GM23338 (cell line): ENCODE data around the gene GRID2IP. TPM values are rescaled to one million over a fixed set of nuclear protein-coding genes. Genes with fewer than 3 reads are reported as not detected.

ENCODE experiments used
- ATAC-seq: fragments of 200-7000 bp; cut with Tn5 transposase; 3 replicates; pipeline ENCODE4 v1.9.1; 2020
- DNase-seq: peaks from one replicate; pipeline ENCODE4 v3.0.0-alpha.2; 2015; ENCODE audit warnings: low spot score
- H2AFZ ChIP-seq: fragments of 200-600 bp; sonication (generic); 2 replicates; pipeline ENCODE4 v1.8.0; 2016; ENCODE audit warnings: antibody characterized with exemption, mild to moderate bottlenecking, moderate library complexity
- H3F3A ChIP-seq: fragments of 200-600 bp; sonication (generic); replicated peaks from 2 replicates; pipeline ENCODE4 v1.8.0; 2017; ENCODE audit warnings: antibody characterized with exemption, mixed run types, low read depth
- H3K27ac ChIP-seq: fragments of 200-600 bp; sonication (generic); 2 replicates; pipeline ENCODE4 v1.6.1; 2016; ENCODE audit warnings: low read depth
- H3K27me3 ChIP-seq: fragments of 200-600 bp; sonication (generic); 2 replicates; pipeline ENCODE4 v1.8.0; 2016; ENCODE audit warnings: mild to moderate bottlenecking, mixed run types, moderate library complexity; ENCODE audit not compliant: insufficient read depth
- H3K36me3 ChIP-seq: fragments of 200-600 bp; sonication (generic); 2 replicates; pipeline ENCODE4 v1.8.0; 2016; ENCODE audit warnings: mild to moderate bottlenecking; ENCODE audit not compliant: insufficient read depth
- H3K4me1 ChIP-seq: fragments of 200-600 bp; sonication (generic); 2 replicates; pipeline ENCODE4 v1.8.0; 2016; ENCODE audit warnings: mild to moderate bottlenecking, moderate library complexity; ENCODE audit not compliant: insufficient read depth
- H3K4me2 ChIP-seq: fragments of 200-600 bp; sonication (generic); 2 replicates; pipeline ENCODE4 v1.7.1; 2017; ENCODE audit warnings: mixed run types
- H3K4me3 ChIP-seq: fragments of 200-600 bp; sonication (generic); 2 replicates; pipeline ENCODE4 v1.6.1; 2016; ENCODE audit warnings: mixed run types
- H3K79me2 ChIP-seq: fragments of 200-600 bp; sonication (generic); replicated peaks from 2 replicates; pipeline ENCODE4 v1.8.0; 2017; ENCODE audit warnings: mild to moderate bottlenecking; ENCODE audit not compliant: insufficient read depth
- H3K9me2 ChIP-seq: fragments of 200-600 bp; sonication (generic); 2 replicates; pipeline ENCODE4 v1.8.0; 2017; ENCODE audit not compliant: insufficient read depth
- H4K20me1 ChIP-seq: fragments of 200-600 bp; sonication (generic); replicated peaks from 2 replicates; pipeline ENCODE4 v1.8.0; 2017; ENCODE audit warnings: mild to moderate bottlenecking; ENCODE audit not compliant: insufficient read depth
- H3K27ac Mint-ChIP-seq: 2 replicates; pipeline ENCODE4 v1.8.0; 2020; ENCODE audit warnings: inconsistent platforms, mild to moderate bottlenecking, moderate library complexity, mixed read lengths
- H3K27me3 Mint-ChIP-seq: 3 replicates; pipeline ENCODE4 v1.8.0; 2022; ENCODE audit warnings: low read depth, mild to moderate bottlenecking, moderate library complexity, mixed read lengths, inconsistent platforms; ENCODE audit not compliant: insufficient read depth, poor library complexity
- H3K36me3 Mint-ChIP-seq: 3 replicates; pipeline ENCODE4 v1.8.0; 2021; ENCODE audit warnings: low read depth, mild to moderate bottlenecking, inconsistent platforms, moderate library complexity, mixed read lengths
- H3K4me1 Mint-ChIP-seq: 3 replicates; pipeline ENCODE4 v1.8.0; 2020; ENCODE audit warnings: mild to moderate bottlenecking, inconsistent platforms, mixed read lengths
- H3K4me3 Mint-ChIP-seq: 3 replicates; pipeline ENCODE4 v1.8.0; 2021; ENCODE audit warnings: moderate library complexity, mild to moderate bottlenecking, inconsistent platforms, mixed read lengths
- H3K9me3 Mint-ChIP-seq: 3 replicates; pipeline ENCODE4 v1.8.0; 2020; ENCODE audit warnings: moderate library complexity, mild to moderate bottlenecking, inconsistent platforms, mixed read lengths
- CREB1 ChIP-seq: fragments of 250-450 bp; sonication (Bioruptor Pico); IDR thresholded peaks from 2 replicates; pipeline ENCODE4 v1.5.0; 2020; ENCODE audit warnings: low read depth, mild to moderate bottlenecking, moderate library complexity
- EZH2 ChIP-seq: fragments of 200-600 bp; sonication (generic); IDR thresholded peaks from one replicate; pipeline ENCODE4 v1.8.0; 2017; ENCODE audit warnings: antibody characterized with exemption, mild to moderate bottlenecking, low read depth; ENCODE audit not compliant: unreplicated experiment
- EZH2phosphoT487 ChIP-seq: fragments of 200-600 bp; sonication (generic); IDR thresholded peaks from one replicate; pipeline ENCODE4 v1.8.1; 2018; ENCODE audit warnings: antibody characterized with exemption; ENCODE audit not compliant: unreplicated experiment
- JUNB ChIP-seq: IDR thresholded peaks from one replicate; pipeline ENCODE4 v1.6.1; 2016; ENCODE audit warnings: antibody characterized with exemption; ENCODE audit not compliant: unreplicated experiment
- NANOG ChIP-seq: IDR thresholded peaks from 2 replicates; pipeline ENCODE4 v1.6.1; 2016; ENCODE audit warnings: antibody characterized with exemption, borderline replicate concordance
- POLR2AphosphoS5 ChIP-seq: IDR thresholded peaks from 2 replicates; pipeline ENCODE4 v1.6.1; 2016; ENCODE audit warnings: antibody characterized with exemption, low read depth
- STAT1 ChIP-seq: IDR thresholded peaks from one replicate; pipeline ENCODE4 v1.6.1; 2016; ENCODE audit warnings: antibody characterized with exemption; ENCODE audit not compliant: unreplicated experiment
- ZNF114 ChIP-seq: fragments of 250-450 bp; sonication (Bioruptor Pico); IDR thresholded peaks from 2 replicates; pipeline ENCODE4 v1.5.0; 2020; ENCODE audit warnings: mild to moderate bottlenecking, moderate library complexity
- ZNF331 ChIP-seq: fragments of 250-450 bp; sonication (Bioruptor Pico); IDR thresholded peaks from 2 replicates; pipeline ENCODE4 v1.5.0; 2020; ENCODE audit warnings: low read depth, mild to moderate bottlenecking, moderate library complexity
- polyA plus RNA-seq: library from polyadenylated mRNA; unstranded; fragments of >200 nt; fragmentation: Nextera tagmentation; extraction: Ambion mirVana; gene quantifications from 2 replicates; pipeline ENCODE4 v1.2.1, GENCODE V29; 2016
- total RNA-seq: library from RNA; depleted of rRNA; stranded (reverse); fragments of >200 nt; shearing (Covaris generic); gene quantifications from 2 replicates; pipeline ENCODE4 v1.2.3, GENCODE V29; 2014
- TF ChIP-seq, protein P1 (sequence below), 2 experiments: fragments of 200-600 bp in 1 of 2; sonication (generic) in 1 of 2; conservative IDR thresholded peaks; 2 replicates each; pipeline versions ENCODE4 v1.5.1 to v1.6.1; 2016 to 2017; ENCODE audit warnings: antibody characterized with exemption in 2 of 2, low read depth in 2 of 2, mild to moderate bottlenecking in 2 of 2, moderate library complexity in 1 of 2
- TF ChIP-seq, protein P2 (sequence below): IDR thresholded peaks from one replicate; pipeline ENCODE4 v1.6.1; 2018; ENCODE audit warnings: antibody characterized with exemption; ENCODE audit not compliant: unreplicated experiment
- TF ChIP-seq, protein P3 (sequence below): fragments of 250-450 bp; sonication (Bioruptor Pico); IDR thresholded peaks from 2 replicates; pipeline ENCODE4 v1.5.0; 2020; ENCODE audit warnings: mild to moderate bottlenecking, moderate library complexity
- TF ChIP-seq, protein P4 (sequence below): IDR thresholded peaks from 2 replicates; pipeline ENCODE4 v1.6.1; 2016; ENCODE audit warnings: antibody characterized with exemption

Gene GRID2IP
- total and polyA plus RNA-seq, 2 experiments from 2014 or later = 0.73 to 1.5 TPM

DNA sequence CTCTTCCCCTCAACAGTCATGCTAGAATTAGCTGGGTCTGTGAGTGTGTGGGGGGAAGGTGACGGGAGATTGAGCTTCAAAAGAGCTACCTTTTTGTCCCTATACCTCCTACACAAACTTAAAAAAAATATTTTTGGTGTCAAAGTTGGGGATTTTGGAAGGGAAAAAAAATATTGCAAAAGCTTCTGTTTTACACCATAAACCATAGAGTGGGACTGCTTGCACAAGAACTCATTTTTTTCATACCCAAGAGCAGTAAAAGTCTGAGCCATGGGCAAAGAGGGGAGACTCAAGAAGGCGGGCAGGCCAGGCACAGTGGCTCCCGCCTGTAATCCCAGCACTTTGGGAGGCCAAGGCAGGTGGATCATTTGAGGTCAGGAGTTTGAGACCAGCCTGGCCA, 16.6 kb upstream of the GRID2IP start:
- no peaks in the 10 kb centered on the region for H3K4me1 ChIP-seq

More for the DNA sequence above, 16.6 kb upstream of the GRID2IP start:
- no peak overlapping the region for H3K27ac Mint-ChIP-seq
- no peaks in the 10 kb centered on the region for H3F3A ChIP-seq
- H3K9me2 ChIP-seq = no peaks in the 10 kb centered on the region
- H3K27me3 ChIP-seq = no peaks in the 10 kb centered on the region
- DNase-seq (no peak), ATAC-seq (no peak)
- H3K4me3 ChIP-seq = no peak overlapping the region
- peaks cover 9% of the 10 kb centered on the region for H3K27me3 Mint-ChIP-seq
- no peak overlapping the region for H2AFZ ChIP-seq
- H3K4me2 ChIP-seq = no peak overlapping the region
- no peaks in the 10 kb centered on the region for H3K36me3 Mint-ChIP-seq
- no peak overlapping the region for H3K4me3 Mint-ChIP-seq
- no peaks in the 10 kb centered on the region for H3K79me2 ChIP-seq
- no peaks in the 10 kb centered on the region for H3K9me3 Mint-ChIP-seq
- TF ChIP-seq, protein P1, sequence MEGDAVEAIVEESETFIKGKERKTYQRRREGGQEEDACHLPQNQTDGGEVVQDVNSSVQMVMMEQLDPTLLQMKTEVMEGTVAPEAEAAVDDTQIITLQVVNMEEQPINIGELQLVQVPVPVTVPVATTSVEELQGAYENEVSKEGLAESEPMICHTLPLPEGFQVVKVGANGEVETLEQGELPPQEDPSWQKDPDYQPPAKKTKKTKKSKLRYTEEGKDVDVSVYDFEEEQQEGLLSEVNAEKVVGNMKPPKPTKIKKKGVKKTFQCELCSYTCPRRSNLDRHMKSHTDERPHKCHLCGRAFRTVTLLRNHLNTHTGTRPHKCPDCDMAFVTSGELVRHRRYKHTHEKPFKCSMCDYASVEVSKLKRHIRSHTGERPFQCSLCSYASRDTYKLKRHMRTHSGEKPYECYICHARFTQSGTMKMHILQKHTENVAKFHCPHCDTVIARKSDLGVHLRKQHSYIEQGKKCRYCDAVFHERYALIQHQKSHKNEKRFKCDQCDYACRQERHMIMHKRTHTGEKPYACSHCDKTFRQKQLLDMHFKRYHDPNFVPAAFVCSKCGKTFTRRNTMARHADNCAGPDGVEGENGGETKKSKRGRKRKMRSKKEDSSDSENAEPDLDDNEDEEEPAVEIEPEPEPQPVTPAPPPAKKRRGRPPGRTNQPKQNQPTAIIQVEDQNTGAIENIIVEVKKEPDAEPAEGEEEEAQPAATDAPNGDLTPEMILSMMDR (conservative IDR thresholded peaks at IDR 0.05; ENCODE audit: low read depth in 2 of 2) = no peak
- TF ChIP-seq STAT1 (no peak), ZNF114 (CRISPR knock-in tag) (no peak), POLR2AphosphoS5 (no peak), EZH2phosphoT487 (no peak), CREB1 (CRISPR knock-in tag) (no peak), ZNF331 (CRISPR knock-in tag) (no peak), EZH2 (no peak), NANOG (no peak), JUNB (no peak)
- TF ChIP-seq, protein P2, sequence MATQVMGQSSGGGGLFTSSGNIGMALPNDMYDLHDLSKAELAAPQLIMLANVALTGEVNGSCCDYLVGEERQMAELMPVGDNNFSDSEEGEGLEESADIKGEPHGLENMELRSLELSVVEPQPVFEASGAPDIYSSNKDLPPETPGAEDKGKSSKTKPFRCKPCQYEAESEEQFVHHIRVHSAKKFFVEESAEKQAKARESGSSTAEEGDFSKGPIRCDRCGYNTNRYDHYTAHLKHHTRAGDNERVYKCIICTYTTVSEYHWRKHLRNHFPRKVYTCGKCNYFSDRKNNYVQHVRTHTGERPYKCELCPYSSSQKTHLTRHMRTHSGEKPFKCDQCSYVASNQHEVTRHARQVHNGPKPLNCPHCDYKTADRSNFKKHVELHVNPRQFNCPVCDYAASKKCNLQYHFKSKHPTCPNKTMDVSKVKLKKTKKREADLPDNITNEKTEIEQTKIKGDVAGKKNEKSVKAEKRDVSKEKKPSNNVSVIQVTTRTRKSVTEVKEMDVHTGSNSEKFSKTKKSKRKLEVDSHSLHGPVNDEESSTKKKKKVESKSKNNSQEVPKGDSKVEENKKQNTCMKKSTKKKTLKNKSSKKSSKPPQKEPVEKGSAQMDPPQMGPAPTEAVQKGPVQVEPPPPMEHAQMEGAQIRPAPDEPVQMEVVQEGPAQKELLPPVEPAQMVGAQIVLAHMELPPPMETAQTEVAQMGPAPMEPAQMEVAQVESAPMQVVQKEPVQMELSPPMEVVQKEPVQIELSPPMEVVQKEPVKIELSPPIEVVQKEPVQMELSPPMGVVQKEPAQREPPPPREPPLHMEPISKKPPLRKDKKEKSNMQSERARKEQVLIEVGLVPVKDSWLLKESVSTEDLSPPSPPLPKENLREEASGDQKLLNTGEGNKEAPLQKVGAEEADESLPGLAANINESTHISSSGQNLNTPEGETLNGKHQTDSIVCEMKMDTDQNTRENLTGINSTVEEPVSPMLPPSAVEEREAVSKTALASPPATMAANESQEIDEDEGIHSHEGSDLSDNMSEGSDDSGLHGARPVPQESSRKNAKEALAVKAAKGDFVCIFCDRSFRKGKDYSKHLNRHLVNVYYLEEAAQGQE = no peak
- TF ChIP-seq, protein P3, sequence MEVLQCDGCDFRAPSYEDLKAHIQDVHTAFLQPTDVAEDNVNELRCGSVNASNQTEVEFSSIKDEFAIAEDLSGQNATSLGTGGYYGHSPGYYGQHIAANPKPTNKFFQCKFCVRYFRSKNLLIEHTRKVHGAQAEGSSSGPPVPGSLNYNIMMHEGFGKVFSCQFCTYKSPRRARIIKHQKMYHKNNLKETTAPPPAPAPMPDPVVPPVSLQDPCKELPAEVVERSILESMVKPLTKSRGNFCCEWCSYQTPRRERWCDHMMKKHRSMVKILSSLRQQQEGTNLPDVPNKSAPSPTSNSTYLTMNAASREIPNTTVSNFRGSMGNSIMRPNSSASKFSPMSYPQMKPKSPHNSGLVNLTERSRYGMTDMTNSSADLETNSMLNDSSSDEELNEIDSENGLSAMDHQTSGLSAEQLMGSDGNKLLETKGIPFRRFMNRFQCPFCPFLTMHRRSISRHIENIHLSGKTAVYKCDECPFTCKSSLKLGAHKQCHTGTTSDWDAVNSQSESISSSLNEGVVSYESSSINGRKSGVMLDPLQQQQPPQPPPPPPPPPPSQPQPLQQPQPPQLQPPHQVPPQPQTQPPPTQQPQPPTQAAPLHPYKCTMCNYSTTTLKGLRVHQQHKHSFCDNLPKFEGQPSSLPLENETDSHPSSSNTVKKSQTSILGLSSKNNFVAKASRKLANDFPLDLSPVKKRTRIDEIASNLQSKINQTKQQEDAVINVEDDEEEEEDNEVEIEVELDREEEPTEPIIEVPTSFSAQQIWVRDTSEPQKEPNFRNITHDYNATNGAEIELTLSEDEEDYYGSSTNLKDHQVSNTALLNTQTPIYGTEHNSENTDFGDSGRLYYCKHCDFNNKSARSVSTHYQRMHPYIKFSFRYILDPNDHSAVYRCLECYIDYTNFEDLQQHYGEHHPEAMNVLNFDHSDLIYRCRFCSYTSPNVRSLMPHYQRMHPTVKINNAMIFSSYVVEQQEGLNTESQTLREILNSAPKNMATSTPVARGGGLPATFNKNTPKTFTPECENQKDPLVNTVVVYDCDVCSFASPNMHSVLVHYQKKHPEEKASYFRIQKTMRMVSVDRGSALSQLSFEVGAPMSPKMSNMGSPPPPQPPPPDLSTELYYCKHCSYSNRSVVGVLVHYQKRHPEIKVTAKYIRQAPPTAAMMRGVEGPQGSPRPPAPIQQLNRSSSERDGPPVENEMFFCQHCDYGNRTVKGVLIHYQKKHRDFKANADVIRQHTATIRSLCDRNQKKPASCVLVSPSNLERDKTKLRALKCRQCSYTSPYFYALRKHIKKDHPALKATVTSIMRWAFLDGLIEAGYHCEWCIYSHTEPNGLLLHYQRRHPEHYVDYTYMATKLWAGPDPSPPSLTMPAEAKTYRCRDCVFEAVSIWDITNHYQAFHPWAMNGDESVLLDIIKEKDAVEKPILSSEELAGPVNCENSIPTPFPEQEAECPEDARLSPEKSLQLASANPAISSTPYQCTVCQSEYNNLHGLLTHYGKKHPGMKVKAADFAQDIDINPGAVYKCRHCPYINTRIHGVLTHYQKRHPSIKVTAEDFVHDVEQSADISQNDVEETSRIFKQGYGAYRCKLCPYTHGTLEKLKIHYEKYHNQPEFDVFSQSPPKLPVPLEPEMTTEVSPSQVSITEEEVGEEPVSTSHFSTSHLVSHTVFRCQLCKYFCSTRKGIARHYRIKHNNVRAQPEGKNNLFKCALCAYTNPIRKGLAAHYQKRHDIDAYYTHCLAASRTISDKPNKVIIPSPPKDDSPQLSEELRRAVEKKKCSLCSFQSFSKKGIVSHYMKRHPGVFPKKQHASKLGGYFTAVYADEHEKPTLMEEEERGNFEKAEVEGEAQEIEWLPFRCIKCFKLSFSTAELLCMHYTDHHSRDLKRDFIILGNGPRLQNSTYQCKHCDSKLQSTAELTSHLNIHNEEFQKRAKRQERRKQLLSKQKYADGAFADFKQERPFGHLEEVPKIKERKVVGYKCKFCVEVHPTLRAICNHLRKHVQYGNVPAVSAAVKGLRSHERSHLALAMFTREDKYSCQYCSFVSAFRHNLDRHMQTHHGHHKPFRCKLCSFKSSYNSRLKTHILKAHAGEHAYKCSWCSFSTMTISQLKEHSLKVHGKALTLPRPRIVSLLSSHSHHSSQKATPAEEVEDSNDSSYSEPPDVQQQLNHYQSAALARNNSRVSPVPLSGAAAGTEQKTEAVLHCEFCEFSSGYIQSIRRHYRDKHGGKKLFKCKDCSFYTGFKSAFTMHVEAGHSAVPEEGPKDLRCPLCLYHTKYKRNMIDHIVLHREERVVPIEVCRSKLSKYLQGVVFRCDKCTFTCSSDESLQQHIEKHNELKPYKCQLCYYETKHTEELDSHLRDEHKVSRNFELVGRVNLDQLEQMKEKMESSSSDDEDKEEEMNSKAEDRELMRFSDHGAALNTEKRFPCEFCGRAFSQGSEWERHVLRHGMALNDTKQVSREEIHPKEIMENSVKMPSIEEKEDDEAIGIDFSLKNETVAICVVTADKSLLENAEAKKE (CRISPR knock-in tag) = no peak
- TF ChIP-seq, protein P4, sequence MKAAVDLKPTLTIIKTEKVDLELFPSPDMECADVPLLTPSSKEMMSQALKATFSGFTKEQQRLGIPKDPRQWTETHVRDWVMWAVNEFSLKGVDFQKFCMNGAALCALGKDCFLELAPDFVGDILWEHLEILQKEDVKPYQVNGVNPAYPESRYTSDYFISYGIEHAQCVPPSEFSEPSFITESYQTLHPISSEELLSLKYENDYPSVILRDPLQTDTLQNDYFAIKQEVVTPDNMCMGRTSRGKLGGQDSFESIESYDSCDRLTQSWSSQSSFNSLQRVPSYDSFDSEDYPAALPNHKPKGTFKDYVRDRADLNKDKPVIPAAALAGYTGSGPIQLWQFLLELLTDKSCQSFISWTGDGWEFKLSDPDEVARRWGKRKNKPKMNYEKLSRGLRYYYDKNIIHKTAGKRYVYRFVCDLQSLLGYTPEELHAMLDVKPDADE = no peak
- H3K27ac ChIP-seq = no peak overlapping the region
- H3K36me3 ChIP-seq = no peaks in the 10 kb centered on the region
- H3K4me1 Mint-ChIP-seq = no peaks in the 10 kb centered on the region; the same call in 2 of the 3 replicates
- no peaks in the 10 kb centered on the region for H4K20me1 ChIP-seq
